Activated T-helper 1 cell treated with anti-CD3 and anti-CD28 coated beads, Interleukin-2, amount 50 U/mL, for 16 hours (primary cell): ENCODE measurements around the gene CMBL.
"Not testable (repeated sequence)": the region's sequence is repeated elsewhere in the genome, so short reads cannot be mapped to it uniquely, and the experiment has no call there.

Experiments
- DNase-seq, 2 donors: peaks; one replicate each; pipeline ENCODE4 v3.0.0-alpha.2; 2020; ENCODE audit warnings: low read depth in 1 of 2, low spot score in 1 of 2

The CMBL gene

DNA sequence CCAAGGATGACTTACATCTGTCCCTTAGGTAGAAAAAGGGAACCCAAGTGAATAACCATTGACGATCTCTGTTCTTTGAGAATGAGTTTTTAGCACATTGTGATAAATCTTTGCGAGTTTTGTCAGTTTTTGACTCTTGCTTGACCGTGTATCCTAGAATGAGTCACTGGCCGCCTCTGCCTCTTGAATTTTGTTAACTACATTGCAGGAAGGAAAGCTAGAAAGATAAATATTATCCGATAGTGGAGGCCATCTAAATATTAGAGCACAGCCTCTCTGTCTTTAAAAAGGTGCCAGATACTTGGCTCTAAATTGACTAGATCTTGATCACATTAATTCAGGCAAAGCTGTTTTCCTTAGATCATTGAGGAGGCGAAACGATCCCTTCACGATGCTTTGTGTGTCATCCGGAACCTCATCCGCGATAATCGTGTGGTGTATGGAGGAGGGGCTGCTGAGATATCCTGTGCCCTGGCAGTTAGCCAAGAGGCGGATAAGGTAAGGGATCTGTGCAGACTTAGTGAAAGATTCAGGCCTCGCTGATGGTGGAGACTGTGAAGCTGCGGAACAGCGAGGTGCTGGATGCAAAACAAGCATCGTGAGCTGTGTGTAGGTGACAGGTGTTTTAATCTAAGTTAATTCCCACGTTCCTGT, 45.5 kb downstream of the CMBL start:
- no peak for DNase-seq

DNA sequence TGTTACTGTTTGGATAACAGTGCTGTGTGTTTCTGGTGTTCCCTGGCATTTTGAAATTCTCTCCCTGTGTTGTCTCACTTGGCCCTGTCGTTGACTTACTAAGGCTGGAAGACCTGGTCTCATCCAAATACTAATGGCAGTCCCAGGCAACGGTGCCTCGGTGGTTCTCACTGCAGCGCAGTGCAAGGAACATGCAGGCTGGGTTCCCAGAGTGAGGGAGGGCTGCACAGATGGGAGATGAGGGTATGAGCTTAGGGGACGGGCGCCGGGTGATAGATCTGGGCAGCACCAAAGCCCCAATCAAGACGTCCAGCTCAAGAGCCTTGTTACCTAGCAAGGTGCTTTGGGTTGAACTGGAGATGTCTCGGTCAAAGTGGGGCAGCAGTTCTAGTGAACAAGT, 46.6 kb downstream of the CMBL start:
- no peak for DNase-seq

DNA sequence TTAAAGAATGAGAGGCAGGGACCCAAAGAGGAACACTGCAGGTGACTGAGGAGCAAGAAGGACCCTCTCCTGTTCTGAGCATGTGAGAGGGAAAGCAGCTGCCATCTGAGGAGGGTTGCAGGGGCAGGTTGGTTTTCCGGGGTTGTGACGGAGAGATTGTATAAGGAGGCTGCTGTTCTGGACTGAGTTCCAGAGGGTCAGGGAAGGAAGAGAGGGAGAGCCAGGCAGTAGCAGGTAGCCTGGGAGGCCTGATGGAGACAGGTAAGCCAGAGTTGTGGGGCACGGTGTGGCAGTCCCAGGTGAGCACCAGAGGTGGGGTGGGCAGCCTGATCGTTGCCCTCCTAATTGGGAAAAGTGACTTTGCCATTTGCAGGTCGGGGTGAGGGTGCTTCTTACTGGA, 47.8 kb downstream of the CMBL start:
- no peak for DNase-seq

DNA sequence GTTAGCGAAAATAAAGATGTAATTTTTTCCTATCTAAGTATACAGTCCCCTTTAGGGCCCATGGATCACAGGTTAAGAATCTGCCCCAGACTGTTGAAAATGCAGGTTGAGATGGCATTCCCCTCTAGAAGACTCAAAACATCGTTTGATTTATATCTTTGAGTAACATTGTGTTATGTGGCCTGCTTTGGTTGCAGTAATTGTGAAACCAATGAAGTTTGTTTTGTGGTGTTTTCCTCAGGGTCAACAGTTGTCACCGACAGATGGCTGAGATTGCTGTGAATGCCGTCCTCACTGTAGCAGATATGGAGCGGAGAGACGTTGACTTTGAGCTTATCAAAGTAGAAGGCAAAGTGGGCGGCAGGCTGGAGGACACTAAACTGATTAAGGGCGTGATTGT, 49.8 kb downstream of the CMBL start:
- DNase-seq, result no peak

DNA sequence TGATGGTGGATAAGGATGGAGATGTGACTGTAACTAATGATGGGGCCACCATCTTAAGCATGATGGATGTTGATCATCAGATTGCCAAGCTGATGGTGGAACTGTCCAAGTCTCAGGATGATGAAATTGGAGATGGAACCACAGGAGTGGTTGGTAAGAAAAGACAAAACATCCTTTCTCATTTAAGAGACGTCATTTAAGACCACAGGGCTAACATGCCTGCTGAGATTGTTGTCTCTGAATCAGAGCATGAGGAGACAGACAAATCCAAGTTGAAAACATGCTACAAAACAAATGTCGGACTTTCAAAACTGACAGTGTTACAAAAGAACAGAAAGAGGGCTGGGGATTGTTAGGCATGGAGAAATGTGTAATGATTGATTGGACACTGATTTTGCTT, 53.0 kb downstream of the CMBL start:
- no peak for DNase-seq

DNA sequence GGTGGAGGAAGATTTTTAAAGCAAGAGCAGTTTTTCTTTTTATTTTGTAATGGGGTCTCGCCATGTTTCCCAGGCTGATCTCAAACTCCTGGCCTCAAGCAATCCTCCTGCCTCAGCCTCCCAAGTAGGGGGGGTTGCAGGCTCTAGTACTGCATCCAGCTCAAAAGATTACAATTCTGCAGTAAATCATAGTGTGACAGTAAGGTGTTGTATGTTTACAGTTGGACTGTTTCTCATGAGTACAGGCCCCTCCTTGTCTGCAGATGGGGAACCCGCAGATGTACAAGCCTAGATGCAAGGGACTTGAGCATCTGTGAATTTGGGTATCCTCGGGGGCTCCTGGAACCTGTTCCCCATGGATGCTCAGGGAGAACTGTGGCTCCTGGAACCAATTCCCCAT, 54.3 kb downstream of the CMBL start:
- DNase-seq, result no peak

DNA sequence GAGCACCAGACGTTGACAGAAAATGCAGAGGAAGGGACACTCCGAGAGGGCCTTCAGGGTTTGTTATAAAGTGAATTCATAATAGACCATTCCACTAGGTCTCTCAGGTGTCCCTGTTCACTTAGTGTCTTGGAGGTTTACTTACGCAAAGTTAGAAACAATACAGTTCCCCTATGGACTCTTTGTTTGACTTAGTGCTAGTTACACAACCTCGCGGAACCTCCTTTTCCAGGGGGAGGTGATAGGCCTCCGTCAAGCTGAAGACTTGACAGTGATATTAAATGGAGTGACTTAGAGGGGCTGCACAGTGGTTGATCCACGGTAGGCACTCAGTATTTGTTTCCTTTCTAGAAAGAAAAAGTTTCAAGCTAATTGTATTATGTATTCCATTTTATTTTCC, 56.3 kb downstream of the CMBL start:
- DNase-seq, result no peak

DNA sequence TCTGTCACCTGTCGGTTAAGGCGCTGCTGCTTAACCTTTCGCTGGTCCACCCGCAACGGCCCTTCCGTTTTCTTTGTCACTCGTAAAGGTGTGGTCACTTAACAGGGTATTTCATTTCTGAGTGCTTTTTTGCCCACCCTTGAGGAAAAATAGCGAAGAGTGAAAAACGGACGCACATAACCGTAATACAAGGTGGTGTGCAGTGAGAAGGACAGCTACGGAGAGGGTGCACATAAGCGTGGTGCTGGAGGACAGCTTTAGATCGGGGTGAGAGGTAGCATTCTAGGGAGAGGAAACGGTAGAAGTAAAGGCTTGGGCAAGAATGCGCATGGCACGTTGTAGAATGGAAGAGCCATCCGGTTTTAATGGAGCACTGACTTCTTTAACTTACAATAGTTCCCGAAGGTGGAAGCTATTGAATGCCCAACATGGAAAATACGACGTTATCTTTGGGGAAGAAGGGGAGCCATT, 56.9 kb downstream of the CMBL start:
- no peak for DNase-seq

DNA sequence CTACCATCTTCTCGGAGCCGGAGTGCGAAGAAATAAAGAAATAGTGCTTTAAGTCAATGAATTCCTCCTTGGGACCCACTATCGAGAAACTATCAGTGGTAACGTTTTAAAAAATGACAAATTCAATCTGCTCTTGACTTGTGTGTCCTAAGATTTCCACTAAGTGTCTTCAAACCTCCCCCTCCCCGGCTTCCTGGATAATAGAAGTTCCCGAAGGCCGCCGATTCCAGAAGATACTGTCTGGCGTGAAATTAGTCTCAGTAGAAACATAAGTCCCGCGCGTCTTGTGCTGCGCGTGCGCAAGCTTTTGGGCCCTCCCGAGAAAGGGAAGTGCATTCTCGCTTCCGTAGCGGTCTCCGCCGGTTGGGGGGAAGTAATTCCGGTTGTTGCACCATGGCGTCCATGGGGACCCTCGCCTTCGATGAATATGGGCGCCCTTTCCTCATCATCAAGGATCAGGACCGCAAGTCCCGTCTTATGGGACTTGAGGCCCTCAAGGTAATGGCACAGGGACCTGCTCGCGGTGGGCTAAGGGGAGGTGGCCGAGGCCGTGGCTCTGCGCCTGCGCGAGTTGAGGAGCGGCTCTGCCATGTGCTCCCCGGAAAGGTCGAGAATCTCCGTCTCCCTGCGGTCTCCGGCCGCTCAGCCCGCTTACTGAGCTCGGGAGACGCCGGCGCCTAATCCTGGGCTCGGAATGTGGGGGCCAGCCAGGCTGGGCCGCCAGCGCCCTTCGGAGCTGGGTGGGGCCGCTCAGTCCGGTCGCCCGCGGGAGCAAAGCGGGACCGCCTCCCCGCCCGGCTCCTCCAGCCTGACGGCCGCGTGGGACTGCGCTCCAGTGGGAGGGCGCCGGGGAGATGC, 57.5 kb downstream of the CMBL start, which contains the start of gene CCT5:
CCT5 (plus strand) TSS at position 333 of the 858 bp plus-strand sequence; CDS start at position 394, 61 bp downstream.
- DNase-seq, result peak; percentile 72 to 83

DNA sequence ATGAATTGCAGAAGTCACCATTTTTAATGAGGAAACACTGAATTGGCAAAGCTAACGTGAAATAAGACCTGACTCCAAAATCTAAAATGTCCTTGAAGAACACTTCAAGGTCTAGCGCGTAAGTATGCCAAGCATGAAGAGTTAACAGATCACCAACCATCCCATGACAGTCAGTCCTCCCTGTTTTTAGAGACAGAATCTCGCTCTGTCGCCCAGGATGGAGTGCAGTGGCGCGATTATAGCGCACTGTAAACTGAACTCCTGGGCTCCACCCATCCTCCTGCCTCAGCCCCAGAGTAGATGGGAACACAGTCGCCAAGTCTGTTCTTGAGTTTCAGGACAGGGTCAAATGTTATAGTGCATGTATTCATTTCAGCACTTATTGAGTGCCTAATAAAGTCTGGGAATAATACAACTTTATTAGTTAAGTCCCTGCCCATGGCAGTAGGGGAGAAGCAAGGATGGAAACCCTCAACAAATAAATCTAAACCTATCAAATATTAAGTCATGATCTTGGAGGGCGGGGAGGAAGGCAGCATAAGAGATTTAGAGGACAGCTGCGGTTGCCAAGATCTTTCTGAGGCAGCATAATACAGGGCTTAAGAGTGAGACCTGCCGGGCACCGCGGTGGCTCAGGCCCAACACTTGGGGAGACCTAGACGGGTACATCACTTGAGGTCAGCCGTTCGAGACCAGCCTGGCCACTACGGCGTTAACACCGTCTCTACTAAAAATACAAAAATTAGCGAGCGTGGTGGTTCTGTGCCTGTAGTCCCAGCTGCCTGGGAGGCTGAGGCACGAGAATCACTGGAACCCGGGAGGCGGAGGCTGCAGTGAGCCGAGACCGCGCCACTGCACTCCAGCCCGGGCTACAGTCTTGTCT, 59.1 kb downstream of the CMBL start:
- no peak for DNase-seq

DNA sequence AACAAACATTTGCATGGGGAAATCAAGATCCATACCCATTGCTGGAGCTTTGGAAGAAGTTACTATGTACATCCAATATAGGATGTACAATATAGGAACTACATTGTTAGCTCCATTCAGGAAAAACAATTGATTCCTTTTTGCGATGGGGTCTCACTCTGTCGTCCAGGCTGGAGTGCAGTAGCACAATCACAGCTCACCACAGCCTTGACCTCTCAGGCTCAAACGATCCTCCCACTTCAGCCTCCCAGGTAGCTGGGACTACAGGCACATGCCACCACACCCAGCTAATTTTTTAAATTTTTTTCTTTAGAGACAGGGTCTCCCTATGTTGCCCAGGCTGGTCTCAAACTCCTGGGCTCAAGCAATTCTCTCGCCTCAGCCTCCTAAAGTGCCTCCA, 60.5 kb downstream of the CMBL start:
- DNase-seq, result not testable (repeated sequence)

DNA sequence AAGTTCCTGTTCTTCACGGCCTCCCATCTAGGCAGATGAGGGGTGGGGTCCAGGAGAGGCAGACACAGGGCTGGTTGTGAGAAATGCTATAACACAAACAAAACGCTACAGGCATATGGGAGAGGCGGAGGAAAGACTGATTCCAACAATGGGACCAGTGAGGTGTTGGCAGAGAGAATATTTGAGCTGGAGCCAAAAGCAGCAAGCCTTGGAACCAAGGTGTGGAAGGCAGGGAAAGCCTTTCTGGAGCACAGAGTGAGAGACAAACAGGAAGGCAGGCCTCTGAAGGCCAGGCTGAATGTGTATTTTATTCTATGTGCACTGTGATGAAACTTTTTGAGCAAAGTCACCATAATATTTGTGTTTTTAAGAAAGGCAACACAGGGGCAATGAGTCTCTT, 60.9 kb downstream of the CMBL start:
- no peak for DNase-seq

DNA sequence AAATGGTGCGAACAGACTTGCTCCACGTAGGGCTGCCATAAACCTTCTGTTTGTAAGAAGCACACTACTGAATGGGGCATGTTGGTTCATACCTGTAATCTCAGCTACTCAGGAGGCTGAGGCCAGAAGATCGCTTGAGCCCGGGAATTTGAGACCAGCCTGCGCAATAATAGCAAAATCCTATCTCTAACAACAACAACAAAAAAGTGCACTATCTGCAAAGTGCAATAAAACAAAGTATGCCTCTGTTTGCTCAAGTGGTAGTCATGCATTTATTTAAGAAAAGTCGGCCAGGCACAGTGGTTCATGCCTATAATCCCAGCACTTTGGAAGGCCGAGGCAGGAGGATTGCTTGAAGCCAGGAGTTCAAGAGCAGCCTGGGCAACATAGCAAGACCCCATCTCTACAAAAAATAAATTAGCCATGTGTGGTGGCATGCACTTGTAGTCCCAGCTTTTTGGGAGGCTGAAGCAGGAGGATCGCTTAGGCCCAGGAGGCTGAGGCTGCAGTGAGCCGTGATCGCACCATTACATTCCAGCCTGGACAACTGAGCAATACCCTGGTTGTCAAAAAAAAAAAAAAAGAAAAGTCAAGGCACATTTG, 63.3 kb downstream of the CMBL start:
- no peak for DNase-seq

DNA sequence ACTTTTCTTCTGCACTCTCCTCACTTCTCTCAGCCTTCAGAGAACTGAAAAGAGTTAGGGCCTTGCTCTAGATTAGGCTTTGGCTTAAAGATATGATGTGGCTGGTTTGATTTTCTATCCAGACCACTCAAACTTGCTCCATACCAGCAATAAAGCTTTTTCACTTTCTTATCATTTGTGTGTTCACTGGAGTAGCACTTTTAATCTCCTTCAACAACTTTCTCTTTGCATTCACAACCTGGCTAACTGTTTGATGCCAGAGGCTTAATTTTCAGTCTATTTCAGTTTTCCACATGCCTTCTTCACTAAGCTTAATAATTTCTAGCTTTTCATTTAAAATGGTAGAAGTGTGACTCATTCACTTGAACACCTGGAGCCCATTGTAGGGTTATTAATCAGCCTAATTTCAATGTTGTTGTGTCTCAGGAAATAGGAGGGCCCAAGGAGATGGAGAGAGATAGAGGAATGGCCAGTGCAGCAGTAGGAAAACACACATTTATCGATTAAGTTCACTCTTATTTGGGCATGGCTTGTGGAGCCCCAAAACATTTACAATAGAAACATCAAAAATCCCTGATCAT, 64.0 kb downstream of the CMBL start:
- no peak for DNase-seq

DNA sequence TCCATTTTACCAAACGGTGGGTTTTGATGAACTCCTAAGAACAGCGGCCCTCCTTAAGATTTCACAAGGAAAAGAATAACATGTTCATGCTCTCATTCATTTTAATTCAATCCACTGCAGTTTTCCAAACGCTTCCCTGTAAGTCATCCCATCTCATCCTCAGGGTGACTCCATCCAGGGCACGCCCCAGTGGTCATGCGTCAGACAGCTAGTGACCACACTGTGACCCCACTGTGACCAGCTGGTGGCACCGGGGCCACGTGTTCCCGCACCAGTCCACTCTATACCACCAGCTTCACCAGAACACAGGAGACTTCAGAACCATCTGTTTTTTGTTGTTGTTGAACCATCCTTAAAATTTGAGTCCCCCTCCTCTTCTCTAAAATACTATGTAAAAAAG, 72.4 kb downstream of the CMBL start:
- DNase-seq, result no peak

DNA sequence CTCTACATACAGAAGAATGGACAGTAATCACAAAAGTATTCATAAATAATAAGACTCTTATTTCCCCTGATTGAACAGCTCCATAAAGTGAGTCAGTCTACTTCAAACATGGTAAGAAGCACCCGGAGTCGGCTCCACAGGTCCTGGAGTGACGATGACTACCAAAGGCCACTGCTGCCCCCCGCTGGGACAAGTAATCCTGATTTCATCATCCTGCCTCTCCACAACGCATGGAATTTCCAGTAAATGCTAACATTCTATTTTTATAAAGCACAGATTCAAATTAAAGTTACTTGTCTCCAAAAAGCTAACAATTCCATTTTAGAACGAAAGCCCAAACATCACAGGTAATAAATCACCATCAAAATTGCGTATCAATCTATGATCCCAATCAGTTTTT, 74.2 kb downstream of the CMBL start:
- DNase-seq, result no peak

DNA sequence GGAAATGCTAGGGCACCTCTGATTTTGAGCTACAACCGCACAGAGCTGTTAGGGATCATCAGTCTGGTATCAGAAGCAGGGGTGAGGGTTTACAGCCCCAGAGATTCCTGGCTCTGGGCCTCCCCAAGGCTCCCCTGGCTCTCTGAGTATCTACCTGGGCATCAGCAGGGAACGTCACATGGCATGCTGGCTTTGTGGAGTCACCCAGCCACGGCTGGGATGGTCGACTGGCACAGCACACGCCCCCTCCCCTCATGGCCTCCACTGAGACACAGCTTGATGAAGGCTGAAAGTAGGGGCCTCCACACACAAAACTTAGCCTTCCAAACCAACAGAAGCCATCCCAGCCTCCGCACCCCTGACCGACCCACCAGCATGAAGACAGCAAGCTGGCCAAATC, 74.7 kb downstream of the CMBL start:
- DNase-seq, result no peak

DNA sequence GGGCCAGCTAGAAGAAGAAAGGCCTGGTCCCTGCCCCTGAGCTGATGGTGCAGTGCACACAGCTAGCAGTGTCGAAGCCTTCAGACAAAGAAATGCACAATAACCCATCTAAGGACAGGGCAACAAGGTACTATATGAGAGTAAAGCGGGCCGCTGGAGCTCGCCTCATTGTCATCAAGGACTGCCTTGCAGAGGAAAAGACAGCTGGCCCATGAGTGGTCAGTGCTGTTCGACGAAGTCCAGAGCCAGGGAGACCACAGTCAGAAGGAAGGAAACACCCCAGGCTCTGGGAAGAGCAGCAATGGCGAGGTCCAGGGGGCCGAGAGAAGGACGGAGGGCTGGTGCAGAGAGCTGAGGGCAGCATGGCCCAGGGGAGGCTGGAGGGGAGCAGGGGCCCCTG, 75.3 kb downstream of the CMBL start:
- DNase-seq, result no peak

DNA sequence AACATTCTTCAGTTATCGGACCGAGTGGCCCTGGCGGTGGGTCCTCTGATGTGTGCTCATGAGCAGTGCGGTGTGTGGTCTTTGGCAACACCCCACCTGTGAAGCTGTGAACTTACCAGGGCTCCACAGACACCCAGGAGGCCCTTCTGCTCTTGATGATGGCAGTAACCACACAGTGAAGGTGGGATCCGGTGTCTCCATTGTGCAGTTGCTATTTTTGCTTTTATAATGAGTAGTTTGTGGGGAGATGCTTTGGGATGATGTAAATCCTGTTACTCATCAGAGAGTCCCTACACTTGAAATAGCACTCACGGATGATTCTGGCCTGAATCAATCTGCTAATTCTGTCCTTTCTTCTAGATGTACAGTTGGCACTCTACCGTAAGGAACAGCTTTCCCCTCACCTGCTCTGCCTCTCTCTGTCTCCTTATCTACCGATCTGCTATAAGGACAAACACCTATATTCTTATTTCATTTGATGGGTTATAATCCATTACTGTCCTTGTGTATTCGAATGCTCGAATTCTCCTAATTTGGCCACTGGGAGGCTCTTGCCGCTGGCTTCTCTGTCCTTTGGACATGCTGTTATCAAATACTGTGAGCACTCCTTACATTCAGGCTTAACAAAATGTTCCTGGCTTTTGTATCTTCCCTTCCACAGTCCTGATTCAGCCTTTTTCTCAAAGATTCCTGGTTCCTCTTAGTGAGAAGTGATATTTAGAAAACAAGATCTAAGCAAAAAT, 78.2 kb downstream of the CMBL start:
- no peak for DNase-seq

DNA sequence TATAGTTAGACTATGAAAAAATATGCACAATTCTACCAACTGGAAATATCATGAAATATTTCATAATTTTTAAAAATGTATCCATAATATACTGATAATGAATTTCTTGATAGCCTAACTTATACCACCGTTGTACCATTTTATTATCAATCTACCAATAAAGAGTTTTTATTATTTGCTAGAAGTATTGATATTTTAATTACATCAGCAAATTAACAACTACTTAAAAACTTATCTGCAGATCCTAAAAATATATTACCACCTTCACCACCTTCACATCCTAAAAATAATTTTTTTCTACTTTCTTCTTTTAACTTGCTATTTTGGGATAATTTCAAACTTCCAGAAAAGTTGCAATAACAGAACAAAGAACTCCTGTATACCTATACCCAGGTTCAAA, 79.4 kb downstream of the CMBL start:
- no peak for DNase-seq
